NCI-H1436 treated with DMSO at 0.1 percent for 48 hours (cell line): ENCODE measurements around the gene AIPL1.

Experiments
- DNase-seq: peaks from one replicate; lab custom pipeline; 2025; lab: John Stamatoyannopoulos, UW

AIPL1 gene

GRCh38 chr17:6450926-6451832 lies 16.3 kb upstream of the AIPL1 start:
- no peak for DNase-seq

GRCh38 chr17:6449307-6449706 lies 14.4 kb upstream of the AIPL1 start:
- no peak for DNase-seq

- DNase-seq = no peak
Measured at GRCh38 chr17:6448473-6448872, 13.6 kb upstream of the AIPL1 start.

- DNase-seq = no peak
Measured at GRCh38 chr17:6446516-6447100, 11.7 kb upstream of the AIPL1 start.

- DNase-seq = no peak
Measured at GRCh38 chr17:6444571-6445335, 9.8 kb upstream of the AIPL1 start.

- peak; percentile 69 for DNase-seq
Measured at GRCh38 chr17:6443692-6444570, 9.0 kb upstream of the AIPL1 start, which contains the start of gene PIMREG. Gene PIMREG (plus strand): TSS chr17:6444455. CDS start chr17:6445111, 656 bp downstream.

- DNase-seq = no peak
Measured at GRCh38 chr17:6442775-6443174, 7.9 kb upstream of the AIPL1 start.

GRCh38 chr17:6439951-6440350 lies 5.0 kb upstream of the AIPL1 start:
- DNase-seq = peak; percentile 15

- DNase-seq = no peak
Measured at GRCh38 chr17:6437956-6438355, 3.0 kb upstream of the AIPL1 start.

- peak; percentile 35 for DNase-seq
Measured at GRCh38 chr17:6437466-6437865, 2.5 kb upstream of the AIPL1 start.

GRCh38 chr17:6435968-6436367 lies 1.0 kb upstream of the AIPL1 start:
- DNase-seq = peak; percentile 47

- DNase-seq = no peak
Measured at GRCh38 chr17:6430769-6431168, 4.2 kb downstream of the AIPL1 start.

GRCh38 chr17:6429266-6429665 lies 5.7 kb downstream of the AIPL1 start:
- no peak for DNase-seq

GRCh38 chr17:6428207-6428965 lies 6.5 kb downstream of the AIPL1 start:
- no peak for DNase-seq

- no peak for DNase-seq
Measured at GRCh38 chr17:6427279-6427781, 7.6 kb downstream of the AIPL1 start.

GRCh38 chr17:6426356-6427101 lies 8.4 kb downstream of the AIPL1 start:
- no peak for DNase-seq

GRCh38 chr17:6425407-6425806 lies 9.5 kb downstream of the AIPL1 start:
- DNase-seq = no peak

- DNase-seq = no peak
Measured at GRCh38 chr17:6423931-6424330, 11.0 kb downstream of the AIPL1 start.

- DNase-seq = no peak
Measured at GRCh38 chr17:6422654-6423241, 12.2 kb downstream of the AIPL1 start.
